Omental fat pad (tissue), 4 donors: ENCODE results near the gene ARHGEF10L. TPM values are rescaled to one million over a fixed set of nuclear protein-coding genes. Genes with fewer than 3 reads are reported as not detected.

Experiments
- ATAC-seq: fragments of 150-250 bp; one replicate; pipeline ENCODE4 v1.9.1; 2016; ENCODE audit warnings: mild to moderate bottlenecking, moderate library complexity; ENCODE audit not compliant: low FRiP score
- DNase-seq: peaks from one replicate; pipeline ENCODE4 v3.0.0-alpha.2; 2019; ENCODE audit warnings: low spot score
- CTCF ChIP-seq, 3 donors: fragments of 450-650 bp; IDR thresholded peaks; one replicate each; pipeline ENCODE4 v1.5.1; 2016 to 2017; ENCODE audit warnings: antibody characterized with exemption in 3 of 3, mild to moderate bottlenecking in 3 of 3, moderate library complexity in 2 of 3
- total RNA-seq, 4 donors: library from RNA; depleted of rRNA; stranded (reverse); fragments of >200 nt; gene quantifications; one replicate each; pipeline ENCODE4 v1.1.0, GENCODE V29; 2016

The ARHGEF10L gene
- total RNA-seq, 4 donors from 2014 or later = 17.3 to 59.0 (median 39.9) TPM

- TF ChIP-seq CTCF (IDR thresholded peaks at IDR 0.05) = no peak
- no peak for ATAC-seq
Observed at GRCh38 chr1:17689011-17689410, 149.5 kb downstream of the ARHGEF10L start.

GRCh38 chr1:17690906-17691634 lies 151.6 kb downstream of the ARHGEF10L start:
- no peak for ATAC-seq

More at GRCh38 chr1:17689011-17689410, 149.5 kb downstream of the ARHGEF10L start:
- no peak for DNase-seq

GRCh38 chr1:17692645-17693044 lies 153.1 kb downstream of the ARHGEF10L start:
- TF ChIP-seq CTCF (IDR thresholded peaks at IDR 0.05) = no peak
- ATAC-seq (no peak), DNase-seq (no peak)

More at GRCh38 chr1:17690906-17691634, 151.6 kb downstream of the ARHGEF10L start:
- TF ChIP-seq CTCF (IDR thresholded peaks at IDR 0.05) = no peak
- no peak for DNase-seq

- DNase-seq (no peak), ATAC-seq (peak; percentile 33)
- no peak for TF ChIP-seq CTCF (IDR thresholded peaks at IDR 0.05)
Observed at GRCh38 chr1:17696417-17697301, 157.2 kb downstream of the ARHGEF10L start.

- TF ChIP-seq CTCF (IDR thresholded peaks at IDR 0.05) = no peak
- ATAC-seq (no peak), DNase-seq (no peak)
Observed at GRCh38 chr1:17697458-17697857, 158.0 kb downstream of the ARHGEF10L start.

- ATAC-seq (no peak), DNase-seq (no peak)
- no peak for TF ChIP-seq CTCF (IDR thresholded peaks at IDR 0.05)
Observed at GRCh38 chr1:17699581-17699980, 160.1 kb downstream of the ARHGEF10L start.
